OCI-LY3 (cell line): Measurements from ENCODE around the gene PCDHGA6.

Source experiments
- H2AFZ ChIP-seq: fragments of 200-600, 300-600 bp; shearing (Covaris generic); 2 replicates; pipeline ENCODE4 v1.6.0; 2014; ENCODE audit warnings: antibody characterized with exemption, low read depth, low read length
- H3K27ac ChIP-seq: fragments of 200-600, 300-600 bp; sonication (generic); 2 replicates; pipeline ENCODE4 v1.5.1; 2014; ENCODE audit warnings: mild to moderate bottlenecking, low read length, moderate library complexity, mixed read lengths
- H3K27me3 ChIP-seq: fragments of 200-600, 300-600 bp; sonication (generic); 2 replicates; pipeline ENCODE4 v1.6.1; 2014; ENCODE audit warnings: low read depth, low read length, mixed read lengths
- H3K36me3 ChIP-seq: fragments of 200-600, 300-600 bp; sonication (generic); replicated peaks from 2 replicates; pipeline ENCODE3; 2014; ENCODE audit warnings: low read depth, low read length, mixed read lengths
- H3K4me1 ChIP-seq: fragments of 300-600, 200-600 bp; sonication (generic); 2 replicates; pipeline ENCODE4 v1.6.1; 2014; ENCODE audit warnings: low read length, mixed read lengths
- H3K4me2 ChIP-seq: fragments of 200-600, 300-600 bp; sonication (generic); 2 replicates; pipeline ENCODE4 v1.6.1; 2014; ENCODE audit warnings: low read length, mixed read lengths
- H3K4me3 ChIP-seq: fragments of 300-600, 200-600 bp; sonication (generic); 2 replicates; pipeline ENCODE4 v1.5.1; 2014; ENCODE audit warnings: antibody characterized with exemption, mild to moderate bottlenecking, low read length, moderate library complexity
- H3K79me2 ChIP-seq: fragments of 300-600, 200-600 bp; shearing (Covaris generic); 2 replicates; pipeline ENCODE4 v1.6.1; 2014; ENCODE audit warnings: mild to moderate bottlenecking, low read length, mixed read lengths
- H3K9ac ChIP-seq: fragments of 300-600, 200-600 bp; shearing (Covaris generic); 2 replicates; pipeline ENCODE4 v1.6.0; 2014; ENCODE audit warnings: mild to moderate bottlenecking, low read length, moderate library complexity
- H3K9me3 ChIP-seq: fragments of 200-600, 300-600 bp; shearing (Covaris generic); 2 replicates; pipeline ENCODE4 v1.6.1; 2014; ENCODE audit warnings: low read length, mixed read lengths; ENCODE audit not compliant: insufficient read depth
- H4K20me1 ChIP-seq: fragments of 200-600, 300-600 bp; sonication (generic); 2 replicates; pipeline ENCODE4 v1.6.1; 2016; ENCODE audit warnings: low read length, mixed read lengths; ENCODE audit not compliant: insufficient read depth
- CTCF ChIP-seq: fragments of 200-600, 300-600 bp; sonication (generic); IDR thresholded peaks from 2 replicates; pipeline ENCODE4 v1.5.1; 2014; ENCODE audit warnings: antibody characterized with exemption, low read length, low read depth
- EZH2phosphoT487 ChIP-seq: fragments of 200-600 bp; shearing (Covaris generic); IDR thresholded peaks from 2 replicates; pipeline ENCODE4 v1.6.1; 2018; ENCODE audit warnings: antibody characterized with exemption, mixed run types, low read depth

The PCDHGA6 gene

GRCh38 chr5:141427783-141428426 is 54.2 kb downstream of the PCDHGA6 start:
- H2AFZ ChIP-seq = no peak overlapping the region
- H3K27me3 ChIP-seq = no peaks in the 10 kb centered on the region
- no peaks in the 10 kb centered on the region for H3K79me2 ChIP-seq
- no peak for TF ChIP-seq CTCF
- no peak for TF ChIP-seq EZH2phosphoT487
- H3K9me3 ChIP-seq = no peaks in the 10 kb centered on the region
- no peaks in the 10 kb centered on the region for H3K36me3 ChIP-seq
- no peak overlapping the region for H3K4me2 ChIP-seq
- no peak overlapping the region for H3K9ac ChIP-seq
- H4K20me1 ChIP-seq = no peaks in the 10 kb centered on the region
- H3K4me1 ChIP-seq = no peaks in the 10 kb centered on the region
- no peak overlapping the region for H3K4me3 ChIP-seq
- H3K27ac ChIP-seq = no peak overlapping the region
